Middle frontal gyrus (tissue), 1 donor: Measurements from ENCODE around the gene MRPS18A.
"Not testable (repeated sequence)": the region's sequence is repeated elsewhere in the genome, so short reads cannot be mapped to it uniquely, and the experiment has no call there.

Experiments
- DNase-seq: peaks from one replicate; pipeline ENCODE4 v3.0.0-alpha.2; 2015; ENCODE audit warnings: low spot score; ENCODE audit errors: extremely low spot score

Gene MRPS18A

GRCh38 chr6:43671011-43671800 is 16.4 kb downstream of the MRPS18A start:
- no peak for DNase-seq

- no peak for DNase-seq
Observed at GRCh38 chr6:43670623-43670986, 17.0 kb downstream of the MRPS18A start.

GRCh38 chr6:43669922-43670622 is 17.5 kb downstream of the MRPS18A start:
- DNase-seq: no peak

- DNase-seq: peak; percentile 39
Observed at GRCh38 chr6:43669050-43669921, 18.3 kb downstream of the MRPS18A start.

- DNase-seq: no peak
Observed at GRCh38 chr6:43668151-43669028, 19.2 kb downstream of the MRPS18A start.

GRCh38 chr6:43667245-43668150 is 20.1 kb downstream of the MRPS18A start:
- peak; percentile 86 for DNase-seq

- DNase-seq: no peak
Observed at GRCh38 chr6:43666196-43666920, 21.2 kb downstream of the MRPS18A start.

GRCh38 chr6:43665376-43665775 is 22.2 kb downstream of the MRPS18A start:
- DNase-seq: no peak

- not testable (repeated sequence) for DNase-seq
Observed at GRCh38 chr6:43662948-43663347, 24.6 kb downstream of the MRPS18A start.

- no peak for DNase-seq
Observed at GRCh38 chr6:43658161-43658560, 29.4 kb downstream of the MRPS18A start.

- no peak for DNase-seq
Observed at GRCh38 chr6:43657221-43657802, 30.3 kb downstream of the MRPS18A start.

GRCh38 chr6:43652822-43653221 is 34.8 kb downstream of the MRPS18A start:
- not testable (repeated sequence) for DNase-seq

- no peak for DNase-seq
Observed at GRCh38 chr6:43648248-43648647, 39.3 kb downstream of the MRPS18A start.

- no peak for DNase-seq
Observed at GRCh38 chr6:43647613-43648012, 40.0 kb downstream of the MRPS18A start.

- DNase-seq: no peak
Observed at GRCh38 chr6:43645613-43645964, 42.0 kb downstream of the MRPS18A start.

- DNase-seq: no peak
Observed at GRCh38 chr6:43644940-43645612, 42.5 kb downstream of the MRPS18A start, which contains the start of gene RSPH9. Gene RSPH9, plus strand, starts transcription at chr6:43645036. Its CDS starts 63 bp downstream, at chr6:43645099.

- no peak for DNase-seq
Observed at GRCh38 chr6:43639984-43640800, 47.4 kb downstream of the MRPS18A start.
